ENCODE results near the gene LILRB2. TPM values are rescaled to one million over a fixed set of nuclear protein-coding genes. Genes with fewer than 3 reads are reported as not detected.

Gene LILRB2
- total RNA-seq, 6 experiments from 2014 or later, result 1.6 to 9.8 (median 3.0) TPM

GRCh38 chr19:54315956-54316355 is 35.0 kb upstream of the LILRB2 start:
- peaks cover 0 to 3% of the 10 kb centered on the region in 2 donors for H3K27me3 ChIP-seq
- DNase-seq, result no peak
- no peaks in the 10 kb centered on the region for H3K4me1 ChIP-seq
- H3K4me3 ChIP-seq, result no peak overlapping the region
- no peak for TF ChIP-seq POLR2A (IDR thresholded peaks at IDR 0.05)
- 76% methylated on average over 5 of the region's 10 CpGs for WGBS (ENCODE audit: insufficient coverage, low coverage, low lambda C conversion rate, missing lambda C conversion rate)
- no peak for ATAC-seq
- intact Hi-C loops (cut with DNase I), result no loop called here
- no peak overlapping the region for H3K27ac ChIP-seq
- H3K9me3 ChIP-seq, result no peaks in the 10 kb centered on the region
- H3K36me3 ChIP-seq, result no peaks in the 10 kb centered on the region

DNA sequence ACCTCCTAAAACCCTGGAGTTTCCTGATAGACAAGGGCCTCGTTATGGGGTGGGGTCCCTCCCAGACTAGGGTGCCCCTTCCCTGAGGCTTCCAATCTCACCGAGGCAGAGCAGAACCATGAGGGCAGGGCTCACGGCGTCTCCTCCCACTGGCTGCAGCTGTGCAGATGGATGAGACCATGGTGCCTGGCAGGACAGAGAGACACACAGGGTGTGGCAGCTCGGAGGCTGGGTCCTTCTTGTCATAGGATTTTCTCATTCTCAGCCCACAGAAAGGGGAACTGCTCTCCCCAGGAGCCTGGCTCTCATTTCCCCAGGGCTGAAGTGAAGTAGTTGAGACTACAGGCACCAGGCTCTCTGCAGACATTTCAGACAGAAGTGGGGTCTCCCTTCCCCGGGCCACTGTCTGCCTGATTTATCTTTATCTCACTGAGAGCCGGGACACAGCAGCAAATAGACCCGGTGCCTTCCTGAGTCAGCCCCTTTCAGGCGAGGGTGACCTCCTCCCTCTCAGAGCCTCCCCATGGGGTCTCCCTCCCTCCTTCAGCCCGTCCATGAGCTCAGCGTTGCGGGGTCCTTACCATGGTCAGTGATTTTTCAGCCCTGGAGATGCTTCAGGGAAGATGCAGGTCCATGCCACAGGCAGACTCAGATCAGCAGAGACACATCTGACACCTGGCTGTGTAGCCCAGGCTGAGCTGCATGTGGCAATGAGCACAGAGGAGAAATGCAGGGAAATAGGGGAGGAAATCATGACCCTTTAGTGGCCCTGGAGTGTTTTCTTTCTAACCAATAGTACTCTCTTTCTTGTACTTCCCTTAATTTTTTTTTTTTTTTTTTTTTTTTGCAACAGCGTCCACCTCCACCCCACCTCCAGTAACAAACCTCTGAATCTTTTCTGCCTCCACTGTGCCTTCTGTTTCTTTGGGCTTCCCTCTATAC is 31.8 kb upstream of the LILRB2 start, which contains the start of gene LILRA5:
LILRA5 (minus strand) TSS at position 731 of the 942 bp plus-strand sequence; CDS start at position 584, 147 bp downstream.
- ATAC-seq, result peak; percentile 65 to 83 (median 75)
- DNase-seq, result no peak
- intact Hi-C loops (cut with DNase I), result no loop called here
- Histone ChIP-seq H3K36me3 (no peaks in the 10 kb centered on the region), H3K27ac (peak within 1 kb of the TSS in 1 of 3 donors; percentile 24), H3K27me3 (peaks cover 0 to 3% of the 10 kb centered on the region in 2 donors), H3K4me3 (no peak within 1 kb of the TSS), H3K9me3 (no peaks in the 10 kb centered on the region), H3K4me1 (no peaks in the 10 kb centered on the region)
- TF ChIP-seq POLR2A (IDR thresholded peaks at IDR 0.05) (no peak), CTCF (IDR thresholded peaks at IDR 0.05) (no peak)
- 26% methylated on average over 4 of the region's 13 CpGs for WGBS (ENCODE audit: insufficient coverage, low coverage, low lambda C conversion rate, missing lambda C conversion rate)

DNA sequence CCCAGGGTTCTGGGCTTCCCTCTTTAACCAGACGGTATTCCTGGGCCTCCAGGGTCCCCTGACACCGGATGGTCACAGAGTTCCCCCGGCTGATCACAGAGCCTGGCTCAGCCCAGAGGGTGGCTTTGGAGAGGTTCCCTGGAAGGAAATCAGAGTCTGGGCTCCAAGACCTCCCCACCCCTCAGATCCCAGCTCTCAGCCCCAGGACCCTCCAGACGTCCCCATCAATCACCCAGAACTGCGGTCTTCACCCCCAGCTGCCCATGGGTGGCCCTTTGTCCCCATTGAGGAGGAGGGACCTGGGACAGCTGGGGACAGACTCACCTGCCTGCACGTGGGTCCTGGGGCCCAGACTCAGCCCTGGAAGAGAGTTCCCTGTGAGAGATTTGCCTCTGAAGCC is 31.1 kb upstream of the LILRB2 start:
- Histone ChIP-seq H3K27ac (no peak overlapping the region), H3K27me3 (peaks cover 0 to 3% of the 10 kb centered on the region in 2 donors), H3K9me3 (no peaks in the 10 kb centered on the region), H3K4me3 (no peak overlapping the region), H3K36me3 (no peaks in the 10 kb centered on the region), H3K4me1 (no peaks in the 10 kb centered on the region)
- no CpG with 5 or more reads among the region's 6 CpGs for WGBS (ENCODE audit: insufficient coverage, low coverage, low lambda C conversion rate, missing lambda C conversion rate)
- ATAC-seq, result no peak
- intact Hi-C loops (cut with DNase I), result no loop called here
- DNase-seq, result no peak
- TF ChIP-seq POLR2A (IDR thresholded peaks at IDR 0.05) (no peak), CTCF (IDR thresholded peaks at IDR 0.05) (no peak)

DNA sequence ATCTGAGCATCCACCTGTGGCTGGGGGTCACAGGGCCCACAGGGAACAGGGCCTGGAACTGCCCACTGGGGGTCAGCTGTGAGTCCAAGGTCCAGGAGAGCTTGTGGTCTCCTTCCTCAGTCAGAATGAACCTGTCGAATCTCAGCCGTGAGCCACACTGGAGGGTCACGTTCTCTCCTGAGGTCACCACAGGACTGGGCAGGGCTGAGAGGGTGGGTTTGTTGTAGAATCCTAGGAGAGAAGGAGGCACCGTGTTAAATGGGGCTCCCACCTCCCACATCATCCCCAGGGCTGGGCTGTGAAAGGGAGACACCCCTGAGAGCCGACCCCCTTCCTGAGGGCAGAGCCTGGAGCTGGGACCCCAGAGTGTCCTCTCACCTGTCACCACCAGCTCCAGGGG is 30.6 kb upstream of the LILRB2 start:
- TF ChIP-seq CTCF (IDR thresholded peaks at IDR 0.05) (no peak), POLR2A (IDR thresholded peaks at IDR 0.05) (no peak)
- 21% methylated on average over 3 of the region's 5 CpGs for WGBS (ENCODE audit: insufficient coverage, low coverage, low lambda C conversion rate, missing lambda C conversion rate)
- ATAC-seq (no peak), DNase-seq (no peak)
- Histone ChIP-seq H3K4me3 (no peak overlapping the region), H3K27ac (no peak overlapping the region), H3K9me3 (no peaks in the 10 kb centered on the region), H3K4me1 (no peaks in the 10 kb centered on the region), H3K27me3 (no peaks in the 10 kb centered on the region), H3K36me3 (no peaks in the 10 kb centered on the region)
- intact Hi-C loops (cut with DNase I), result no loop called here

GRCh38 chr19:54310543-54310942 is 29.6 kb upstream of the LILRB2 start:
- WGBS (ENCODE audit: insufficient coverage, low coverage, low lambda C conversion rate, missing lambda C conversion rate), result 90% methylated on average over 2 of the region's 5 CpGs
- no peaks in the 10 kb centered on the region for H3K9me3 ChIP-seq
- DNase-seq (no peak), ATAC-seq (no peak)
- H3K27me3 ChIP-seq, result no peaks in the 10 kb centered on the region
- no peak overlapping the region for H3K4me3 ChIP-seq
- H3K27ac ChIP-seq, result no peak overlapping the region
- no peaks in the 10 kb centered on the region for H3K36me3 ChIP-seq
- no peak for TF ChIP-seq POLR2A (IDR thresholded peaks at IDR 0.05)
- no peak for TF ChIP-seq CTCF (IDR thresholded peaks at IDR 0.05)
- no peaks in the 10 kb centered on the region for H3K4me1 ChIP-seq
- intact Hi-C loops (cut with DNase I), result no loop called here

Measured in right lobe of liver (tissue), 6 donors.